ENCODE results near the gene MAGEF1.

MAGEF1 gene

GRCh38 chr3:184663756-184664155 lies 48.1 kb downstream of the MAGEF1 start:
- no peak for DNase-seq

- DNase-seq: no peak
These were observed 48.5 kb downstream of the MAGEF1 start for GRCh38 chr3:184663356-184663755.

GRCh38 chr3:184662187-184662586 lies 49.7 kb downstream of the MAGEF1 start:
- DNase-seq: no peak

GRCh38 chr3:184660931-184661330 lies 50.9 kb downstream of the MAGEF1 start:
- no peak for DNase-seq

Data from T-helper 1 cell (primary cell).